ENCODE data around the gene DHRS12. TPM values are rescaled to one million over a fixed set of nuclear protein-coding genes. Genes with fewer than 3 reads are reported as not detected.
"Not testable (repeated sequence)": the region's sequence is repeated elsewhere in the genome, so short reads cannot be mapped to it uniquely, and the experiment has no call there.

Gene DHRS12
- polyA plus RNA-seq, 3 donors = 18.5 to 22.3 (median 19.2) TPM

DNA sequence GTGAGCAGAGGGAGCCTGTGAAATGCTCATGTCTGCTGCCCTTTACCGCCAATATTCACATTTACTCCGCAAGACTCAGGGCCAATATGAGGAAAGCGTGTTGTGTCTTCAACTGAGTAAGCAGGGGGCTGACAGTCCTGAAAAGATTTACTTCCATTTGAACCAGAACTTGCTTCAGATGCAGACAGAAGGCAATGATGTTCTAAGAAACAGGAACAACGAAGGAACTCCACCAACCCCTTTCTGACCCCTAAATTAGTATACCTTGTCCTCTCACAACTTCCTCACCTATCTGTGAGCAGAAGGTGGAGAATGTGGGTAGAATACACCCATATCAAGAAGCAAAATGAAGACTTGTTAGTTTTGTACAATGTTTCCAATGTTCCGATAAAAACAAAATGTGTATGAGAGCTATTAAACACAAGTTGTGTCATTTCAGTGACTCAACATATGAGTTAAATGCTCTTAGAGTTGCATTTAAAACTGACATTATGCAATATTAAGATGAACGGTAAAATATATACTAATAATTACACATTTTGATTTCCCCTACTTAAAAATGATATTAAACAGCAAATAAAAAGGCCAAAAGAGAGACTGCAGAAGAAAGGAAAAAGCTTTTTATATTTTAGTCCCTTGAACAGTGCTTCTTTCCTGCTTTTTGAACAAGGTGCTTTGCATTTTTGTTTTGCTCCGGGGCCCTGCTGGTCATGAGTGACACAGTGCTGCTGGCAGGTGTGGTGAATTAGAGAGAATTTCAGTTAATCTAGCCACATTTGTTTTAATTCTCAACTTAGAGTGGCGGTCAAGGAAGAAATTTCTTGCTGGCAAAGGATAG, 25.0 kb upstream of the DHRS12 start:
- no peak for DNase-seq (ENCODE audit: low read depth in 3 of 3, low spot score in 2 of 3)

DNA sequence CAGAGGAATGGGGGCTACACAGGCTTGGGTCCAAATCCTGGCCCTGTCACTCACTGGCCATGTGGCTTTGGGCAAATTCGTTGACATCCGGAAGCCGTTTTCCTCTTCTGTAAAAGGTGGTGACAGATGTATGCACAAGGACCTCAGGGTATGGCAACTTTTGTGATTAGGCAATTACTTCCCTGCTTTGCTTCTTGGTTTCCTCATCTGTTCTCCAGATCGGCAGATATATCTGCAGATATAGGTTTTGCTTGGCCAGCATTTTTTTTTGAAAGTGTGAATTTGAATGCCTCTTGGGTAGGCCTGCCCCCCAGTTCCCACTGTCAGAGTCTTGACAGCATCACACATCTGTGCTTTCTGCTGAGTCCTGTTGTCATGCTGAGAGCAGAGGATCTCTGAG, 23.3 kb upstream of the DHRS12 start:
- no peak for DNase-seq (ENCODE audit: low read depth in 3 of 3, low spot score in 2 of 3)

- no peak for DNase-seq (ENCODE audit: low read depth in 3 of 3, low spot score in 2 of 3)
Observed at GRCh38 chr13:51826606-51827005, 22.6 kb upstream of the DHRS12 start.

DNA sequence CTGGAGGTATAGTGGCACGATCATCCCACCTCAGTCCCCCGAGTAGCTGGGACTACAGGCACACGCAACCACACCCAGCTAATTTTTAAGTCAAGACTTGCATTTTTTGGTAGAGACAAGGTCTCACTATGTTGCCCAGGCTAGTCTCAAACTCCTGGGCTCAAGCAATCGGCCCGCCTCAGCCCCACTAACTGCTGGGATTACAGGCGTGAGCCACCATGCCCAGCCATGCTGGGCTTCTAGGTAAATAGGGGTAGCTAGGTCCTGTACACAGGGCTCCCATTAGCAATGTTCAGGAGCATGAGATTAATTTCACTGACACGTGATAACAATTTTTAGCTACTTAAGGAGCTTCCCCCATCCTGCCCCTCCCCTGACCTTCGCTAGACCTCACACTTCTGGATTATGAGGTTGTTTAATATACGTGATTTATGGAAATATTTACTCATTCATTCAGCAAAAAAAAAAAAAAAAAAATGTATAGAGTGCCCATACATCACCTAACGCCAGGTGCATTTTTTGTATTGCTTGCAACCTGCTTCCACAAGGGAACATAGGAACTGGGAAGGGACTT, 21.8 kb upstream of the DHRS12 start:
- DNase-seq (ENCODE audit: low read depth in 3 of 3, low spot score in 2 of 3) = no peak

DNA sequence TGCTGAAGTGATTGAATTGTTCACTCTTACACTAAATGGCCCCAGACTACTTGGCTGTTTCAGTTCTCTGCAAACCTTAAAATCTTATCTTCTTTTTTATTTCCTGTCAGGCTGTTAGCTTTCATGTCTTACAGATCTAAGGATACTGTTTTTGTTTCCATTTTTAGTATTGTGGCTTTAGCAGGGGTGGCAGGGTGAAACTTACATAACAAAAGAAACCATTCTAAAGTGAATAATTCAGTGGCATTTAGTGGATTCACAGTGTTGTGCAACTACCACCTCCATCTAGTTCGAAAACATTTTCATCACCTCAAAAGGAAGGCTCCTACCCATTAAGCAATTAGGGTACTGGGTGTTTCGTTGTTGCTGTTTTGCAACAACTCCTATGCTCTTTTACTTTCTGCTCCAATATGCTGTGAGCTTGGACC, 21.2 kb upstream of the DHRS12 start:
- no peak for DNase-seq (ENCODE audit: low read depth in 3 of 3, low spot score in 2 of 3)

DNA sequence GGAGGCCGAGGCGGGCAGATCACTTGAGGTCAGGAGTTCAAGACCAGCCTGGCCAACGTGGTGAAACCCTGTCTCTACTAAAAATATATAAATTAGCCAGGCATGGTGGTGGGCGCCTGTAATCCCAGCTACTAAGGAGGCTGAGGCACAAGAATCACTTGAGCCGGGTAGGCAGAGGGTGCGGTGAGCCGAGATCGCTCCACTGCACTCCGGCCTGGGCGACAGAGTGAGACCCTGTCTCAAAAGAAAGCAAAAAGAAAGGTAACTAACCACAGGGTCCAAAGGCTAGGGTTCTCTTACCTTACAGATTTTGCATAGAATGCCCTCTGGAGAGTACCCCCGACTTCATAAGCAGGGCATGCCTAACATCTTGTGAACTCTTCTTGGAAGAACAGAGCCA, 20.7 kb upstream of the DHRS12 start:
- DNase-seq (ENCODE audit: low read depth in 3 of 3, low spot score in 2 of 3) = not testable (repeated sequence)

- DNase-seq (ENCODE audit: low read depth in 3 of 3, low spot score in 2 of 3) = no peak
Observed at GRCh38 chr13:51823863-51824262, 19.9 kb upstream of the DHRS12 start.

GRCh38 chr13:51823359-51823758, 19.4 kb upstream of the DHRS12 start:
- no peak for DNase-seq (ENCODE audit: low read depth in 3 of 3, low spot score in 2 of 3)

DNA sequence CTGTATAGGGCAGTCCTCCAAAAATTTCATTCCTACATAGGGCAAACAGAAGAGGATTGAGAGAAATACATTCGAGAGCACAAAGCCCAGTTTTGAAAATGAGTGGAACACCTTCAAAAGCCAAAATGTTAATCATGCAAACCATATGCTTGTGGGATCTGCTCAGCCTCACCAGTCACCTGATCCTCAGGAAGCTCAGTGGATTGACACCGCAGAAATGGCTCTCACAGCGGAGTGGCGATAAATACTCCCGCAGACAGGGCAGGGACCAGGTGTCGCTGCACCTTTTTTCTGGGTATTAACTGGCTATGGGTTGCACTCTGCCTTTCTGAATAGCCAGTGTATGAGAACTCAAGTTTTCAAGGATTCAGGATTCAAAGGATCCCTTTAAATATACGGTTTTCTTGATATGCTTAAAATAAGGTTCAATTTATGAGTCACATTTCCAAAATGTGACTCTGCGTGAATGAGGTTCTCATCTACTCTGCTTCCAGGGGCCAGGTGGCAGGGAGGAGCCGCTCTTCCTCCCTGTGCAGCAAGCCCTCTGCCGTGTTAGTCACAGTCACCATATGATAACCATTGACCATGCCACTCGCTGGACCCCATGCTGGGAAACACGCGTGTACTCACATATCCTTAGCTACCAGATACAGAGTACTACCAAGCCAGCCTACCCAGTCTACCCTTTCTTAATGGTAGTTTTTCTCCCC, 18.3 kb upstream of the DHRS12 start:
- no peak for DNase-seq (ENCODE audit: low read depth in 3 of 3, low spot score in 2 of 3)

DNA sequence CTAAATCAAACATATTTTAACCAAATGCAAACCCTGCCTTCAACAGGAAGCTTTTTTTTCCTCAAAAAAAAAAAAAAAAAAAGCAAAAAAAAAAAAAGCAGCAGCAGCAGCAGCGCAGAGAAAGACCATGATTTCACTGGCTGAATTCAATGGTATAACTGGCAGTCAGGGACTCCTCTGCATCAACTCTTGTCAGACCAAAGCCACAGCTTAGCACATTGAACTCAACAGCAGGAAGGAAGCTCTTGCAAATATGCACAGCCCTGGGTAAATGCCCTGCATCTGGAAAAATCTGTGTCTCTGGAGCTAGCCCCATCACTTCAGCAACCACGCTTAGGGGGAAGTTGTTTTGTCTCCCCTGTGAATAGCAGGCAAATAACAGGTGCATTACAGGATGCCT, 17.6 kb upstream of the DHRS12 start:
- DNase-seq (ENCODE audit: low read depth in 3 of 3, low spot score in 2 of 3) = no peak

GRCh38 chr13:51820016-51820597, 16.1 kb upstream of the DHRS12 start:
- DNase-seq (ENCODE audit: low read depth in 3 of 3, low spot score in 2 of 3) = no peak

GRCh38 chr13:51819544-51819943, 15.6 kb upstream of the DHRS12 start:
- no peak for DNase-seq (ENCODE audit: low read depth in 3 of 3, low spot score in 2 of 3)

- DNase-seq (ENCODE audit: low read depth in 3 of 3, low spot score in 2 of 3) = no peak
Observed at GRCh38 chr13:51818781-51819511, 15.0 kb upstream of the DHRS12 start.

- no peak for DNase-seq (ENCODE audit: low read depth in 3 of 3, low spot score in 2 of 3)
Observed at GRCh38 chr13:51818276-51818675, 14.3 kb upstream of the DHRS12 start.

GRCh38 chr13:51817717-51818116, 13.8 kb upstream of the DHRS12 start:
- no peak for DNase-seq (ENCODE audit: low read depth in 3 of 3, low spot score in 2 of 3)

DNA sequence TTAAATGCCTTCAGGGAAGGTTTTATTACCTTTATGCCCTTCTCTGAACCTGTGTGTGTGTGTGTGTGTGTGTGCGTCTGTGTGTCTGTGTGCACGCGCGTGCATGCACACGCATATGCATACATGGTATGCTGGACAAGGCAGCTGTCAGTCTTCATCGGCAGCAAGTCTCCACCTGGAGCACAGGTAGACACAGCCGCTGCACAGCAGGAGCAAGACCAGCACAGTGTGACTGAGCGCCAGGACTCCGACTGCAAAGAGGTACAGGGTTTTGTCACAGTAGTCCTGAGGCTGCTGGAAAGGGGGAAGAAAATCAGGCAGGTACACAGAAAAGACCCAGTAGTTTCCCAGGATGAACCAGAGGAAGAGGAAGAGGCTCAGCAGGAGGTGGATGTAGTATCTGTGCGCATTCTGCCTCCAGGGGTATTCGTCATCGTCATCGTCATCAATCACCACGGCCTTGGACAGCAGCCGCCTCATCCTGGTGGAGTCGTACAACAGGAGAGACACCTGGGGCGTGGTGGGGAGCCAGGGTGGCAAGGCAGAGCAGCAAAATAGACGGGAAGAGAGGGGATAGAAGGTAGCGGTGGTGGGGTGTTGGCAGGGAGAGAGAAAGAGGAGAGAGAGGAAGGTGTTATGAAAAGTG, 12.8 kb upstream of the DHRS12 start:
- DNase-seq (ENCODE audit: low read depth in 3 of 3, low spot score in 2 of 3) = no peak

- DNase-seq (ENCODE audit: low read depth in 3 of 3, low spot score in 2 of 3) = no peak
Observed at GRCh38 chr13:51815848-51816247, 11.9 kb upstream of the DHRS12 start.

DNA sequence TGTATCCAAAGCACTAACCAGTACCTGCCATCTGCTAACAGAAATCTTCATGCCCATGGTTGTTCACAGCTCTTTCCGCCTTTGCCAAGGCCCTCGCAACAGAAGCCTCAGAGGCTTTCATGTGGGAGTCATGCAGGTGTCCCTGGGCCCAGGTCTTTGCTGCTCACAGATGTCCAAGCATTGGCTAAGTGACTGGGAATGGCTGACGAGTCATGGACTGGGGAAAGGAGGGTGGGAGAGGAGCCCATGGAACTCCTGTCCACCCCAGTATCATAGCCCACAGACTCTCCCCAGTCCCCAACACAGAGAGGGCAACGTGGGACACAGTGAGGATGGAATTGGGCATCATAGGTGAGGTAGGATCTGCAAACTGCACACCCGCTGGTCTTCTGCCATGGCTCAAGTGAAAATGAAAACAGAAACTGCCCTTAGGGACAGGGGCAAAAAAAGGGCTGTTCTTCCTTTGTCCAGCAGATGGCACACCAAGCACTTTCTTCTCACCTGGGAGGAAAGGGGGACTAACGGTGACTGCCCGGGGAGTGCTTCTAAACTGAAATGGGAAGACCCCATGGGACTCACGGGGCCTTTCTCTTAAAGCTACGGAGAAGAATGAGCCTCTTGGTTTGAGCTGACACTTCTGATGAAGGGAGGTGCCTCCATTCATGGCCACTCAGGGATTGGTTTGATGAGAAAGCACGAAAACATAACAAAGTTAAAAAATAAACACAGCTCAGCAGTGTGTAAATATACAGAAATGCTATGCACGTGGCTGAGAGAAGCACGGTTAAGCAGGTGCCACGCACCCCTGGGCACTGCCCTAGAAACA, 11.1 kb upstream of the DHRS12 start:
- DNase-seq (ENCODE audit: low read depth in 3 of 3, low spot score in 2 of 3) = peak in 2 of 3 donors; percentile 33 to 59

DNA sequence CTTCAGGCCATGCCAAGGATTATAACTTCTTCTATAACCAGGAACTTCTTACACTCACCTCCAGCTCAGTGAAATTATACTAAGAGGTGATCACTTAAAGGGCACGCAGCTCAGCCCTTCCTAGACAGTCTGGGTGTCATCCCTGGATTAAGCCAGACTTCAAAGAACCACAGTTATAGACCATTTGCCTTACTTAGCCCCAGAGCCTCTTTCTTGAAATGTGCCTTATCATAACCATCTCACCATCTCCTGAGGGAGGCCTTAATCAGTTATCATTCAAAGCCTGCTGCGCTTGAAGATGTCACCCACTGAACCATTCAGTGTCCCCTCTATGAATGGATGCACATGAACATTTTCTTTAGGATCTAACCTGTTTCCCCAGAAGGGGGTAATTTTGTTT, 10.1 kb upstream of the DHRS12 start:
- no peak for DNase-seq (ENCODE audit: low read depth in 3 of 3, low spot score in 2 of 3)
